WTC11 (cell line): Measurements from ENCODE around the gene FAM20A. TPM values are rescaled to one million over a fixed set of nuclear protein-coding genes. Genes with fewer than 3 reads are reported as not detected.

Source experiments
- ATAC-seq: fragments of 200-7000 bp; cut with Tn5 transposase; 2 replicates; pipeline ENCODE4 v1.10.0; 2021; ENCODE audit warnings: mild to moderate bottlenecking, moderate library complexity
- CTCF ChIA-PET: fragments of 300-600 bp; sonication (Branson Sonifier 250); formaldehyde crosslinking; loops from one replicate; lab custom pipeline; 2021; ENCODE audit warnings: antibody characterized with exemption; lab: Charles Lee
- POLR2A ChIA-PET: fragments of 350-600 bp; sonication (Branson Sonifier 250); formaldehyde crosslinking; loops from one replicate; lab custom pipeline; 2021; ENCODE audit warnings: antibody characterized with exemption; lab: Charles Lee
- DNase-seq: peaks from one replicate; pipeline ENCODE4 v3.0.0; 2021; ENCODE audit warnings: low spot score
- H3K27ac Mint-ChIP-seq: 2 replicates; pipeline ENCODE4 v1.8.0; 2021; ENCODE audit warnings: mixed read lengths
- H3K27me3 Mint-ChIP-seq: 2 replicates; pipeline ENCODE4 v1.8.0; 2021; ENCODE audit warnings: low read depth, mild to moderate bottlenecking, moderate library complexity, mixed read lengths
- H3K36me3 Mint-ChIP-seq: 2 replicates; pipeline ENCODE4 v1.8.0; 2021; ENCODE audit warnings: mixed read lengths
- H3K4me1 Mint-ChIP-seq: 2 replicates; pipeline ENCODE4 v1.8.0; 2022; ENCODE audit warnings: mixed read lengths
- H3K4me3 Mint-ChIP-seq: 2 replicates; pipeline ENCODE4 v1.8.0; 2021; ENCODE audit warnings: mild to moderate bottlenecking, moderate library complexity, mixed read lengths
- H3K9me3 Mint-ChIP-seq: 2 replicates; pipeline ENCODE4 v1.8.0; 2021; ENCODE audit warnings: mixed read lengths
- AR ChIP-seq: fragments of 250-450 bp; sonication (Bioruptor Pico); IDR thresholded peaks from 2 replicates; pipeline ENCODE4 v1.9.0; 2021; ENCODE audit warnings: mild to moderate bottlenecking
- ATF1 ChIP-seq: sonication (generic); formaldehyde crosslinking; IDR thresholded peaks from 2 replicates; pipeline ENCODE4 v1.8.1; 2023; ENCODE audit warnings: mild to moderate bottlenecking, moderate library complexity, missing genetic modification reagents
- E2F5 ChIP-seq: sonication (generic); formaldehyde crosslinking; IDR thresholded peaks from 2 replicates; pipeline ENCODE4 v1.8.1; 2022; ENCODE audit warnings: mild to moderate bottlenecking, moderate library complexity, missing genetic modification reagents
- HMGXB4 ChIP-seq: sonication (generic); formaldehyde crosslinking; IDR thresholded peaks from 2 replicates; pipeline ENCODE4 v1.8.1; 2023; ENCODE audit warnings: mild to moderate bottlenecking, moderate library complexity, missing genetic modification reagents
- NFATC4 ChIP-seq: fragments of 250-450 bp; sonication (Bioruptor Pico); IDR thresholded peaks from 2 replicates; pipeline ENCODE4 v1.9.0; 2021; ENCODE audit warnings: mild to moderate bottlenecking
- NR1H2 ChIP-seq: sonication (generic); formaldehyde crosslinking; IDR thresholded peaks from 2 replicates; pipeline ENCODE4 v1.9.0; 2021; ENCODE audit warnings: mild to moderate bottlenecking, moderate library complexity, missing genetic modification reagents
- NR2C2 ChIP-seq: sonication (generic); formaldehyde crosslinking; IDR thresholded peaks from 2 replicates; pipeline ENCODE4 v1.8.0; 2022; ENCODE audit warnings: mild to moderate bottlenecking, missing genetic modification reagents
- SMAD4 ChIP-seq: sonication (generic); formaldehyde crosslinking; IDR thresholded peaks from 2 replicates; pipeline ENCODE4 v1.8.0; 2022; ENCODE audit warnings: mild to moderate bottlenecking, missing genetic modification reagents
- TEAD4 ChIP-seq: sonication (generic); formaldehyde crosslinking; IDR thresholded peaks from 2 replicates; pipeline ENCODE4 v1.8.0; 2022; ENCODE audit warnings: mild to moderate bottlenecking, missing genetic modification reagents
- ZMAT4 ChIP-seq: fragments of 250-450 bp; sonication (Bioruptor Pico); IDR thresholded peaks from 2 replicates; pipeline ENCODE4 v1.9.0; 2021; ENCODE audit warnings: mild to moderate bottlenecking
- ZNF138 ChIP-seq: sonication (generic); formaldehyde crosslinking; conservative IDR thresholded peaks from 2 replicates; pipeline ENCODE4 v1.8.1; 2022; ENCODE audit warnings: mild to moderate bottlenecking, moderate library complexity, missing genetic modification reagents
- ZNF219 ChIP-seq: sonication (generic); formaldehyde crosslinking; IDR thresholded peaks from 2 replicates; pipeline ENCODE4 v1.8.0; 2023; ENCODE audit warnings: missing genetic modification reagents, mild to moderate bottlenecking, borderline replicate concordance
- ZNF281 ChIP-seq: sonication (generic); formaldehyde crosslinking; IDR thresholded peaks from 2 replicates; pipeline ENCODE4 v1.8.0; 2023; ENCODE audit warnings: mild to moderate bottlenecking, missing genetic modification reagents
- ZNF396 ChIP-seq: fragments of 250-450 bp; sonication (Bioruptor Pico); IDR thresholded peaks from 2 replicates; pipeline ENCODE4 v1.8.0; 2021; ENCODE audit warnings: mild to moderate bottlenecking, moderate library complexity, borderline replicate concordance
- ZNF423 ChIP-seq: fragments of 250-450 bp; sonication (Bioruptor Pico); IDR thresholded peaks from 2 replicates; pipeline ENCODE4 v2.1.2; 2022; ENCODE audit warnings: mild to moderate bottlenecking, moderate library complexity
- total RNA-seq: library from RNA; stranded (reverse); gene quantifications from 3 replicates; pipeline ENCODE4 v1.2.3, GENCODE V29; 2021
- TF ChIP-seq, protein P1 (sequence below): fragments of 200-600 bp; IDR thresholded peaks from 2 replicates; pipeline ENCODE4 v1.8.0; 2022; ENCODE audit warnings: antibody characterized with exemption
- TF ChIP-seq, protein P2 (sequence below): sonication (generic); formaldehyde crosslinking; IDR thresholded peaks from 2 replicates; pipeline ENCODE4 v1.8.0; 2022; ENCODE audit warnings: mild to moderate bottlenecking, missing genetic modification reagents
- TF ChIP-seq, protein P3 (sequence below): fragments of 250-450 bp; sonication (Bioruptor Pico); IDR thresholded peaks from 2 replicates; pipeline ENCODE4 v1.9.0; 2021; ENCODE audit warnings: mild to moderate bottlenecking, borderline replicate concordance
- TF ChIP-seq, protein P4 (sequence below): sonication (generic); formaldehyde crosslinking; IDR thresholded peaks from 2 replicates; pipeline ENCODE4 v1.8.0; 2023; ENCODE audit warnings: missing genetic modification reagents

The FAM20A gene
- total RNA-seq, 1 experiment from 2014 or later: 5.8 TPM

GRCh38 chr17:68540981-68541380, 60.2 kb downstream of the FAM20A start:
- Mint-ChIP-seq H3K27me3 (no peaks in the 10 kb centered on the region), H3K4me1 (no peaks in the 10 kb centered on the region), H3K27ac (no peak overlapping the region), H3K4me3 (no peak overlapping the region), H3K9me3 (no peaks in the 10 kb centered on the region)
- ATAC-seq (no peak), DNase-seq (no peak)
- CTCF ChIA-PET: interaction anchor here (1.3 kb wide), 1 partner anchor 59 kb away, joined by 6 read pairs; no protein-coding TSS in a partner anchor
- TF ChIP-seq ZMAT4 (CRISPR knock-in tag) (no peak), ZNF396 (CRISPR knock-in tag) (no peak), ATF1 (CRISPR knock-in tag) (no peak), TEAD4 (CRISPR knock-in tag) (no peak), HMGXB4 (CRISPR knock-in tag) (no peak), ZNF423 (CRISPR knock-in tag) (no peak), NFATC4 (CRISPR knock-in tag) (no peak), ZNF219 (CRISPR knock-in tag) (no peak), ZNF281 (CRISPR knock-in tag) (no peak), AR (CRISPR knock-in tag) (no peak), E2F5 (no peak), ZNF138 (CRISPR knock-in tag) (no peak), SMAD4 (no peak), NR1H2 (CRISPR knock-in tag) (no peak), NR2C2 (CRISPR knock-in tag) (no peak)
- TF ChIP-seq, protein P1, sequence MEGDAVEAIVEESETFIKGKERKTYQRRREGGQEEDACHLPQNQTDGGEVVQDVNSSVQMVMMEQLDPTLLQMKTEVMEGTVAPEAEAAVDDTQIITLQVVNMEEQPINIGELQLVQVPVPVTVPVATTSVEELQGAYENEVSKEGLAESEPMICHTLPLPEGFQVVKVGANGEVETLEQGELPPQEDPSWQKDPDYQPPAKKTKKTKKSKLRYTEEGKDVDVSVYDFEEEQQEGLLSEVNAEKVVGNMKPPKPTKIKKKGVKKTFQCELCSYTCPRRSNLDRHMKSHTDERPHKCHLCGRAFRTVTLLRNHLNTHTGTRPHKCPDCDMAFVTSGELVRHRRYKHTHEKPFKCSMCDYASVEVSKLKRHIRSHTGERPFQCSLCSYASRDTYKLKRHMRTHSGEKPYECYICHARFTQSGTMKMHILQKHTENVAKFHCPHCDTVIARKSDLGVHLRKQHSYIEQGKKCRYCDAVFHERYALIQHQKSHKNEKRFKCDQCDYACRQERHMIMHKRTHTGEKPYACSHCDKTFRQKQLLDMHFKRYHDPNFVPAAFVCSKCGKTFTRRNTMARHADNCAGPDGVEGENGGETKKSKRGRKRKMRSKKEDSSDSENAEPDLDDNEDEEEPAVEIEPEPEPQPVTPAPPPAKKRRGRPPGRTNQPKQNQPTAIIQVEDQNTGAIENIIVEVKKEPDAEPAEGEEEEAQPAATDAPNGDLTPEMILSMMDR: no peak
- TF ChIP-seq, protein P2, sequence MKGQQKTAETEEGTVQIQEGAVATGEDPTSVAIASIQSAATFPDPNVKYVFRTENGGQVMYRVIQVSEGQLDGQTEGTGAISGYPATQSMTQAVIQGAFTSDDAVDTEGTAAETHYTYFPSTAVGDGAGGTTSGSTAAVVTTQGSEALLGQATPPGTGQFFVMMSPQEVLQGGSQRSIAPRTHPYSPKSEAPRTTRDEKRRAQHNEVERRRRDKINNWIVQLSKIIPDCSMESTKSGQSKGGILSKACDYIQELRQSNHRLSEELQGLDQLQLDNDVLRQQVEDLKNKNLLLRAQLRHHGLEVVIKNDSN (CRISPR knock-in tag): no peak
- TF ChIP-seq, protein P3, sequence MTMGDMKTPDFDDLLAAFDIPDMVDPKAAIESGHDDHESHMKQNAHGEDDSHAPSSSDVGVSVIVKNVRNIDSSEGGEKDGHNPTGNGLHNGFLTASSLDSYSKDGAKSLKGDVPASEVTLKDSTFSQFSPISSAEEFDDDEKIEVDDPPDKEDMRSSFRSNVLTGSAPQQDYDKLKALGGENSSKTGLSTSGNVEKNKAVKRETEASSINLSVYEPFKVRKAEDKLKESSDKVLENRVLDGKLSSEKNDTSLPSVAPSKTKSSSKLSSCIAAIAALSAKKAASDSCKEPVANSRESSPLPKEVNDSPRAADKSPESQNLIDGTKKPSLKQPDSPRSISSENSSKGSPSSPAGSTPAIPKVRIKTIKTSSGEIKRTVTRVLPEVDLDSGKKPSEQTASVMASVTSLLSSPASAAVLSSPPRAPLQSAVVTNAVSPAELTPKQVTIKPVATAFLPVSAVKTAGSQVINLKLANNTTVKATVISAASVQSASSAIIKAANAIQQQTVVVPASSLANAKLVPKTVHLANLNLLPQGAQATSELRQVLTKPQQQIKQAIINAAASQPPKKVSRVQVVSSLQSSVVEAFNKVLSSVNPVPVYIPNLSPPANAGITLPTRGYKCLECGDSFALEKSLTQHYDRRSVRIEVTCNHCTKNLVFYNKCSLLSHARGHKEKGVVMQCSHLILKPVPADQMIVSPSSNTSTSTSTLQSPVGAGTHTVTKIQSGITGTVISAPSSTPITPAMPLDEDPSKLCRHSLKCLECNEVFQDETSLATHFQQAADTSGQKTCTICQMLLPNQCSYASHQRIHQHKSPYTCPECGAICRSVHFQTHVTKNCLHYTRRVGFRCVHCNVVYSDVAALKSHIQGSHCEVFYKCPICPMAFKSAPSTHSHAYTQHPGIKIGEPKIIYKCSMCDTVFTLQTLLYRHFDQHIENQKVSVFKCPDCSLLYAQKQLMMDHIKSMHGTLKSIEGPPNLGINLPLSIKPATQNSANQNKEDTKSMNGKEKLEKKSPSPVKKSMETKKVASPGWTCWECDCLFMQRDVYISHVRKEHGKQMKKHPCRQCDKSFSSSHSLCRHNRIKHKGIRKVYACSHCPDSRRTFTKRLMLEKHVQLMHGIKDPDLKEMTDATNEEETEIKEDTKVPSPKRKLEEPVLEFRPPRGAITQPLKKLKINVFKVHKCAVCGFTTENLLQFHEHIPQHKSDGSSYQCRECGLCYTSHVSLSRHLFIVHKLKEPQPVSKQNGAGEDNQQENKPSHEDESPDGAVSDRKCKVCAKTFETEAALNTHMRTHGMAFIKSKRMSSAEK (CRISPR knock-in tag): no peak
- TF ChIP-seq, protein P4, sequence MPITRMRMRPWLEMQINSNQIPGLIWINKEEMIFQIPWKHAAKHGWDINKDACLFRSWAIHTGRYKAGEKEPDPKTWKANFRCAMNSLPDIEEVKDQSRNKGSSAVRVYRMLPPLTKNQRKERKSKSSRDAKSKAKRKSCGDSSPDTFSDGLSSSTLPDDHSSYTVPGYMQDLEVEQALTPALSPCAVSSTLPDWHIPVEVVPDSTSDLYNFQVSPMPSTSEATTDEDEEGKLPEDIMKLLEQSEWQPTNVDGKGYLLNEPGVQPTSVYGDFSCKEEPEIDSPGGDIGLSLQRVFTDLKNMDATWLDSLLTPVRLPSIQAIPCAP (CRISPR knock-in tag): no peak
- TF ChIP-seq, all 79 proteins: peak for 0
- POLR2A ChIA-PET: no interaction called here
- peaks cover 26% of the 10 kb centered on the region for H3K36me3 Mint-ChIP-seq
